SU-DHL-6 (cell line): ENCODE measurements around the gene ABR.

Experiments used
- CTCF ChIP-seq: fragments of 200-600 bp; sonication (generic); IDR thresholded peaks from one replicate; pipeline ENCODE4 v1.5.1; 2017; ENCODE audit warnings: antibody characterized with exemption, mild to moderate bottlenecking, low read length, moderate library complexity; ENCODE audit not compliant: insufficient read depth, poor library complexity, severe bottlenecking
- EZH2phosphoT487 ChIP-seq: fragments of 200-600 bp; sonication (generic), shearing (Covaris generic); conservative IDR thresholded peaks from 2 replicates; pipeline ENCODE4 v1.6.1; 2018; ENCODE audit warnings: mild to moderate bottlenecking, antibody characterized with exemption, low read length, moderate library complexity, mixed read lengths

- no peak for TF ChIP-seq CTCF
- no peak for TF ChIP-seq EZH2phosphoT487
Measured at GRCh38 chr17:1125788-1126145, 54.0 kb downstream of the ABR start.
